Vagina (tissue), 2 donors: Measurements from ENCODE around the gene NPLOC4. TPM values are rescaled to one million over a fixed set of nuclear protein-coding genes. Genes with fewer than 3 reads are reported as not detected.

Source experiments
- DNase-seq, 2 donors: peaks; one replicate each; pipeline ENCODE4 v3.0.0-alpha.2; 2017; ENCODE audit errors: extremely low spot score in 2 of 2
- H3K27ac ChIP-seq: fragments of 200-600 bp; sonication (generic); one replicate; pipeline ENCODE4 v1.5.1; 2019
- H3K27me3 ChIP-seq: fragments of 200-600 bp; sonication (generic); one replicate; pipeline ENCODE4 v1.5.1; 2019
- H3K36me3 ChIP-seq, 2 donors: fragments of 200-600 bp; sonication (generic); one replicate each; pipeline ENCODE4 v1.5.1; 2017 to 2019
- H3K4me1 ChIP-seq: fragments of 200-600 bp; sonication (generic); one replicate; pipeline ENCODE4 v1.5.1; 2019
- H3K4me3 ChIP-seq, 2 donors: fragments of 200-600 bp; sonication (generic); 1 replicate in 1 of 2; 2 replicates in 1 of 2; pipeline ENCODE4 v1.5.1; 2016 to 2019
- H3K9me3 ChIP-seq: fragments of 200-600 bp; sonication (generic); one replicate; pipeline ENCODE4 v1.5.1; 2019
- CTCF ChIP-seq, 3 experiments: fragments of 450-650 bp in 2 of 3; fragments of 200-600 bp in 1 of 3; sonication (generic) in 1 of 3; IDR thresholded peaks; one replicate each; pipeline ENCODE4 v1.5.1; 2017 to 2019; ENCODE audit warnings: antibody characterized with exemption in 3 of 3, mild to moderate bottlenecking in 2 of 3, moderate library complexity in 2 of 3
- POLR2A ChIP-seq, 2 donors: fragments of 450-650 bp; IDR thresholded peaks; one replicate each; pipeline ENCODE4 v1.6.1; 2017; ENCODE audit warnings: antibody characterized with exemption in 2 of 2, mild to moderate bottlenecking in 2 of 2, moderate library complexity in 2 of 2
- POLR2AphosphoS5 ChIP-seq, 2 donors: sonication (generic); formaldehyde crosslinking; IDR thresholded peaks; one replicate each; pipeline ENCODE4 v1.9.0; 2017; ENCODE audit warnings: antibody characterized with exemption in 2 of 2, mild to moderate bottlenecking in 2 of 2, low read depth in 1 of 2; ENCODE audit not compliant: insufficient read depth in 1 of 2
- intact Hi-C: fragments of 100-400 bp; cut with DNase I; formaldehyde crosslinking; loops from one replicate; pipeline ENCODE4 v1.15.1; 2023
- total RNA-seq: library from RNA; depleted of rRNA; stranded (reverse); fragments of >200 nt; gene quantifications from one replicate; pipeline ENCODE4 v1.2.3, GENCODE V29; 2016

Gene NPLOC4
- total RNA-seq, 1 donor from 2014 or later = 68.3 TPM

- no peak for TF ChIP-seq POLR2A (IDR thresholded peaks at IDR 0.05)
- TF ChIP-seq POLR2AphosphoS5 (IDR thresholded peaks at IDR 0.05; ENCODE audit: insufficient read depth in 1 of 2, low read depth in 1 of 2) = no peak
- TF ChIP-seq CTCF (IDR thresholded peaks at IDR 0.05) = no peak
- Histone ChIP-seq H3K4me1 (peaks cover 29% of the 10 kb centered on the region), H3K27ac (peak overlapping the region; percentile 80), H3K9me3 (no peaks in the 10 kb centered on the region), H3K27me3 (no peaks in the 10 kb centered on the region), H3K4me3 (peak overlapping the region; percentile 99), H3K36me3 (peaks cover 0 to 16% of the 10 kb centered on the region in 2 donors)
- DNase-seq = no peak
- intact Hi-C loops = no loop called here
Observed at GRCh38 chr17:81665205-81666091, 28.5 kb upstream of the NPLOC4 start.

- H3K27ac ChIP-seq = no peak overlapping the region
Observed at GRCh38 chr17:81664051-81664470, 27.1 kb upstream of the NPLOC4 start.

GRCh38 chr17:81662002-81662401, 25.1 kb upstream of the NPLOC4 start:
- Histone ChIP-seq H3K4me1 (peaks cover 16% of the 10 kb centered on the region), H3K27me3 (no peaks in the 10 kb centered on the region), H3K9me3 (no peaks in the 10 kb centered on the region), H3K4me3 (no peak overlapping the region), H3K36me3 (no peaks in the 10 kb centered on the region), H3K27ac (no peak overlapping the region)
- no peak for DNase-seq
- TF ChIP-seq CTCF (IDR thresholded peaks at IDR 0.05) = no peak
- no peak for TF ChIP-seq POLR2A (IDR thresholded peaks at IDR 0.05)
- no peak for TF ChIP-seq POLR2AphosphoS5 (IDR thresholded peaks at IDR 0.05; ENCODE audit: insufficient read depth in 1 of 2, low read depth in 1 of 2)
- intact Hi-C loops = no loop called here

More at GRCh38 chr17:81664051-81664470, 27.1 kb upstream of the NPLOC4 start:
- TF ChIP-seq POLR2A (IDR thresholded peaks at IDR 0.05) = no peak
- TF ChIP-seq POLR2AphosphoS5 (IDR thresholded peaks at IDR 0.05; ENCODE audit: insufficient read depth in 1 of 2, low read depth in 1 of 2) = no peak
- no peak for TF ChIP-seq CTCF (IDR thresholded peaks at IDR 0.05)
- no peak for DNase-seq
- Histone ChIP-seq H3K27me3 (no peaks in the 10 kb centered on the region), H3K36me3 (peaks cover 0 to 2% of the 10 kb centered on the region in 2 donors), H3K4me3 (no peak overlapping the region), H3K9me3 (no peaks in the 10 kb centered on the region), H3K4me1 (peaks cover 29% of the 10 kb centered on the region)
- intact Hi-C loops = no loop called here

- Histone ChIP-seq H3K27me3 (no peaks in the 10 kb centered on the region), H3K4me3 (no peak overlapping the region), H3K4me1 (peaks cover 10% of the 10 kb centered on the region), H3K9me3 (no peaks in the 10 kb centered on the region), H3K27ac (peak overlapping the region; percentile 4), H3K36me3 (no peaks in the 10 kb centered on the region)
- intact Hi-C loops = no loop called here
- no peak for TF ChIP-seq POLR2AphosphoS5 (IDR thresholded peaks at IDR 0.05; ENCODE audit: insufficient read depth in 1 of 2, low read depth in 1 of 2)
- no peak for TF ChIP-seq CTCF (IDR thresholded peaks at IDR 0.05)
- TF ChIP-seq POLR2A (IDR thresholded peaks at IDR 0.05) = no peak
- no peak for DNase-seq
Observed at GRCh38 chr17:81660441-81660840, 23.5 kb upstream of the NPLOC4 start.

GRCh38 chr17:81659038-81659437, 22.1 kb upstream of the NPLOC4 start:
- no peak for TF ChIP-seq CTCF (IDR thresholded peaks at IDR 0.05)
- no peak for TF ChIP-seq POLR2A (IDR thresholded peaks at IDR 0.05)
- TF ChIP-seq POLR2AphosphoS5 (IDR thresholded peaks at IDR 0.05; ENCODE audit: insufficient read depth in 1 of 2, low read depth in 1 of 2) = no peak
- Histone ChIP-seq H3K27me3 (no peaks in the 10 kb centered on the region), H3K4me1 (no peaks in the 10 kb centered on the region), H3K36me3 (no peaks in the 10 kb centered on the region), H3K4me3 (no peak overlapping the region), H3K9me3 (no peaks in the 10 kb centered on the region), H3K27ac (no peak overlapping the region)
- DNase-seq = no peak
- intact Hi-C loops = no loop called here
